ENCODE data around the gene NEK11.
A peak's percentile ranks its signal among the peaks of the same experiment; 100 is the strongest.

The NEK11 gene

GRCh38 chr3:131147534-131147933, 120.9 kb downstream of the NEK11 start:
- no peak for DNase-seq

DNA sequence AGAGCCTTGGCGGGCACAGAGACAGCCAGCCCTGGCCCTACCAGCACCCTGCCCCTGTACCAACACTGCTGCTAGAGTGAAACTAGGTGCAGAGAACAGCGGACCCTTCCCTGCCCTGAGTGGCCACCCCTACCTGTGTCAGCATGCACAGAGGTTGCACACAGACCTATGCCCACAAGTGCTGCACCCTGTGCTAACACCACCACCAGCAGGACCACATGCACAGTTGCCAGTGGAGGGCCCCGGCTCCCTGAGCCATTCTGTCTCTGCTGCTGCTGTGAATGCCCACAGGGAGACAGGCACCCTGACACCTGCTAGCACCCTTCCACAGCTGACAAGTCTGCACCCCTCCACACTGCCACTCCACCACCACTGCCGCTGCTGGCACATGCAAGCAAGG, 131.8 kb downstream of the NEK11 start:
- no peak for DNase-seq

DNA sequence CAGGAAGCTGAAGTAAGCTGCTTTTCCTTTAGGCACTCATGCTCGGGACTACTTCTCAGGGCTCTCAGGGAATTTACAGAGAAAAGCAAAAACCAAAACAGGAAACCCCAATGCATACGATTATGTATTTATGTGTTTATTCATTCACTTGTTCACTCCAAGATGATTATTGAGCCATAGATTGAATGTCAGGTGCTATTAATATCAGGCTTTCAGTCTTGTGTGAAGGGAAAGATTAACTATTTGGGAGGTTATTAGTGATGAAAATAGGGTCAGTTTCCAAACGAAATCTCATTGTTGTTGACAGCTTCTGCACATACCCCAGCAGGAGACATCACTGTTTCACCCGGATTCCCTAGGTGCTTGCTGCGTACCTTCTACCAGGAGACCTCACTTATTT, 135.8 kb downstream of the NEK11 start:
- DNase-seq = no peak

- no peak for DNase-seq
Observed at GRCh38 chr3:131167867-131168266, 141.2 kb downstream of the NEK11 start.

DNA sequence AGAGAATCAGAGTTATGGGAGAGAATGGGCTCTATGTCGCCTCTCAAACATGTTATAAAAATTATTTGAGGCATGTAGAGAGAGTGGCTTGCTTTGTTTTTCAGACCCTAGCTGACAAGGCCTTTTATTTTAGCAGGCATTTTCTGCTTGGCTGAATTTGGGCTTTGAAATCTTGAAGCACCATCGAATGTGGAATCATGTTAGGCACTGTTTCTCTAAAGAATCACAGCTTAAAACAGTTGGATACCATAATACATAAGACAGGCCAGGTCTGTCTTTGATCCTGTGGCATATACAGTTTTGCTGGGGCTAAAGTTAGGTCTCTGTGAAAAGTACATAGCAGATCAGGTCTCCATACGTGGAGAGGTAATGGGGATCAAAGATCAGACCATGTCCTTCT, 142.7 kb downstream of the NEK11 start:
- no peak for DNase-seq

- no peak for DNase-seq
Observed at GRCh38 chr3:131172502-131173200, 146.0 kb downstream of the NEK11 start.

DNA sequence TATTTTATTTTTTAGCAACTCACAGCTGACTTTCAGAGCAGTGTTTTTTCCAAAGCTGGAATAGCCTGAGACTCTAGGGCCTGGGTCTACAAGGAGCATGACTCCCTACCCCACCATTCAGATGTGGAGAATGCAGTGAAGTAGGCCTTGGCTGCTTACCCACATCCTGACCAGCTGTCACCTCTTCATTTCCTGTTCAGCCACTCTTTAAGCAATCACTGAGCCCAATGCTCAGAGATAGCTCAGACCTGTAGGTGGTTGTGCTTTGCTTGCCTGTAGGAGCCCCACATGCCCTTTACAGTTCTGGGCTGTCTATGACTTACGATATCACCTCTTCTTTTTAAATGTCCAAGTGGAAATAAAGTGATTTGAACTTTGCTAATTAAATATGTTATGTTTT, 148.1 kb downstream of the NEK11 start:
- peak in 2 of 6 experiments; percentile 7 to 9 for DNase-seq

- DNase-seq = no peak
Observed at GRCh38 chr3:131178710-131179375, 152.2 kb downstream of the NEK11 start.

GRCh38 chr3:131192701-131193100, 166.0 kb downstream of the NEK11 start:
- no peak for DNase-seq

DNA sequence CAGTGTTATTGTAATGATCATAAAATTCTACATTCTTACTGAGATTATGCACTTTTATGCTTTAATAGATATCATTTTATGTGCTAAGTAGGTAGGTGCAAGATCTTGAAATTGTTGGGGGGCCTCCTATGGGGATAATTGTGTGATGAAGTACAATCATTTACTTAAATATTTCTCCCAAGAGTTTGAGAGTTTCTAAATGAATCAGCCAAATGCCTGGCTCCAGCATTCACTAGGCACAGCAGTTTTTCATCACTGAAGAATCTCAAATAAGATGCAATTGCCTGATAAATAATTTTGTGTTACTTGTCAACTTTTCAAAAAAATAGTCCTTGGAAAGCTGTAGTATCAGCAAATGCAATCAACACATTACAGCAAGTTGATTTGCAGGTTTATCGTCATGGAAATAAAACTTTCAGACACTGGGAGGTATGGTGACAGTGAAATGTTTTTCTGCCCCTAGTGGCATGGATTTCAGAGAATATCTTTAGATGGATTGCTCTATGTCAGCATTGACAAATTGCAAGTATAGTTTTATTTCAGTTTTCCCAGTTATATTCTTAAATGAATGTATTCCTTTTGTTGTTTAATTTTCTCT, 167.1 kb downstream of the NEK11 start:
- DNase-seq = no peak

DNA sequence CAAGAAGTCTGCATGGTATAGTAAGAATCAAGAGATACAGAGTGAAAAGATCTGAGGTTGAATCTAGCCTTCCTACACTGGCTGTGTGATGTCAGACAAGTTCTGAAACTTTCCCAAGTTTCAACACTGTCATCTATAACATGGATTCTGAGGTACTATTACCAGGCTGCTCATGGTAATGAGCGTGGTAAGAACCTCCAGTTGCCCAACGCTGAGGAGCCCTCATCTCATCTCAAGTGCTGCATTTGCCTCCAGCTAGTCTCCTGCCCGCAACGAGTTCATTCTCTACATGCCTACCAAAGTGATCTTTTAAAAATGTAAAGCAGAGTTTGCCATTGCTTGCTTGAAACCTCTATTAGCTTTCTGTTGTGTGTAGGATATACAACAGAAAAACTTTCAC, 168.1 kb downstream of the NEK11 start:
- no peak for DNase-seq

- no peak for DNase-seq
Observed at GRCh38 chr3:131200636-131201199, 174.0 kb downstream of the NEK11 start.

DNA sequence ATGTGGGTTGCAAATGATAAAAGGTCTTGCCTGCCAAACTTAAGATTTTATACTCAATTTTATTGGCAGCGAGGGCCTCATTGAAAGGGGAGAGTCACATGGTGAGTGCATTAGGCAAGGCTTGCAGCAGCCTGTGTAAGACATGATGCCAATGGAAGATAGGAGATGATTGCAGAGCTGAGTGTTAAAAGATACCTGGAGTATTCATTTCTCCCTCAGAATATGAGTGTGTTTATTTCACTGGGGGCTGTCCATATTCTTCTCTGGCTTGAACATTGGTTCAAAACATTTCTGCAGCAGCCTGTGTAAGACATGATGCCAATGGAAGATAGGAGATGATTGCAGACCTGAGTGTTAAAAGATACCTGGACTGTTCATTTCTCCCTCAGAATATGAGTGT, 189.7 kb downstream of the NEK11 start:
- DNase-seq = no peak

- DNase-seq = no peak
Observed at GRCh38 chr3:131216801-131217200, 190.1 kb downstream of the NEK11 start.

GRCh38 chr3:131217296-131217741, 190.6 kb downstream of the NEK11 start:
- DNase-seq = no peak

DNA sequence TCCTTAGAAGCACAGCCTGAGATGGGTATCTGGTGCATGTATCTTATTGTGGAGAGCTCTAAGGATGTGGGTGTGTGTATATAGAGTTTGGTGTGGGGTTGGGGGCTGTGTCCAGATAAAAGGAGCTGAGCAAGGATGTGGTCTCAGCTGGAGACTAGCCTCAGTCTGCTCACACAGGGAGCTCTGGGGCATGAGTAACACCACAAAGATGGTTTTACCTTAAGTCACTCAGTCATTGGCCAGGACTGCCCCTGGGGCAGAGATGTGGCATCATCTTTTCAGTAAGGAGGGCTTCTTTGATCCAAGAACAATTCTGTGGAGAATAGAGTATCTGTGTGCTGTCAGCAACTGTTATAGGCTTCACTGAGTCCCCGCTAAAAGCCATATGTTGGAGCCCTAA, 191.5 kb downstream of the NEK11 start:
- DNase-seq = no peak

DNA sequence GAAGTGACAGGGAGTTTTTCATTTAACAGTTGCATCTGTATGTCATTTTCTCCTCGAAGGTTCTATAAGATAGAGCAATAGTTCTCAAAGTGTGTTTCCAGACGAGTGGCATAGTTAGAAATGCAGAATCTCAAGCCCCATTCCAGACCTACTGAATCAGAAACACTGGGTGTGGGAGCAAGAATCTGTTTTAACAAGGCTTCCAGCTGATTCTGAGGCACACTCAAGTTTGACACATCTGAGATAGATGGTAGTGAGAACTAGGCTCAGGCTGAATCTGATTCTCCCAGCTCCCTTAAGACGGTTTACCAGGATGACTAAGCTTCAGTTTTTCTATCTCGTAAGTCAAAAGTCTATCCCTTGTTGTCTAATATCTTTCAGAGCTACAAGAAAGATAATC, 195.1 kb downstream of the NEK11 start:
- DNase-seq = no peak

DNA sequence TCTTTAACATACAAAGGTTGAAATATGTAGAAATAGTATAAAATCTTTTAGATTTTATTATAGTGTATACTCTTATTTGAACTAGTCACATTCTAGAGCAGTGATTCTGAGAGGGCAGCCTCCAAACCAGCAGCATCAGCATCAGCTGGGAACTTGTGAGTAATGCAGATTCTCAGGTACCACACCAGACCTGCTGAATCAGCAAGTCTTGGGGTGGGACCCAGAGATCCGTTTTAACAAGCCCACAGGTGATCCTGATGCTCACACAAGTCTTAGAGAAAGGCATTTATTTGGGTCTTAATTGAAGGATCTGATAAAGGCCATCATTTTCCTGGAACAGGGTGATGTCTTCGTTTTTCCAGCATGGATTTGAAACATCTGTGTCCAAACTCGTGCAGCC, 195.9 kb downstream of the NEK11 start:
- DNase-seq = no peak

DNA sequence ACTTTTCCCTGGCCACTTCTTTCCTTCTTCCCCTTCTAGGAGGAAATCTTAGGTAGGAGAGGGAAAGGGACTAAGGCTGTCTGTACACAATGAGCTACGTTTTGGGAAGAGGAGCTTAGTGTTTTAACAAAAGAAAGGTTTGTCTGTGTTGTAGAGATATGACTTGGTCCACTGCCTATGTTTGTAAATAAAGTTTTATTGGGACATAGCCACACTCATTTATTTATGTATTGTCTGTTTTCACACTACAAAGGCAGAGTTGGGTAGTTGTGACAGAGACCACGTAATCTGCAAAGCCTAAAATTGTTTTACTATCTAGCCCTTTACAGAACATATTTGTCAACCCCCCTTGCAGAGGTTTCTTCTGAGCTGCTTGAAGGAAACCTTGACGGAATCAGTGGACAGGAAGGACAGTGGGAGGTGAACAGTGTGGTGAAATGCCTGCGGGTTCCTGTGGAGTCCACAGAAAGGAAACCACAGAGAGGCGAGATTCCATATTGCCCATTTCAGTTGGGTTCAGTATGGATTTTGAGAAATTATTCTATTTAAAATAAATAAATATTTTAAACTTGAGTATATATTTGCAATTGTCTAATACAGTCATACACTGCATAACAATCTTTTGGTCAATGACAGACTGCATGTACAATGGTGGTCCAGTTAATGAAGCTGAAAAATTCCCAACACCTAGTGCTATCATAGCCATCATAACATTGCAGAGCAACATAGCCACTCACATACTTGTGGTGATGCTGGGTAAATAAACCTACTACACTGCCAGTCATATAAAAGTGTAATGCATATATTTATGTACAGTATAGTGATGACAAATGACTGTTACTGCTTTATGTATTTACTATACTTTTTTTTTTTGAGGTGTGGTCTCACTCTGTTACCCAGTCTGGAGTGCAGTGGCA, 197.0 kb downstream of the NEK11 start:
- DNase-seq = no peak

DNA sequence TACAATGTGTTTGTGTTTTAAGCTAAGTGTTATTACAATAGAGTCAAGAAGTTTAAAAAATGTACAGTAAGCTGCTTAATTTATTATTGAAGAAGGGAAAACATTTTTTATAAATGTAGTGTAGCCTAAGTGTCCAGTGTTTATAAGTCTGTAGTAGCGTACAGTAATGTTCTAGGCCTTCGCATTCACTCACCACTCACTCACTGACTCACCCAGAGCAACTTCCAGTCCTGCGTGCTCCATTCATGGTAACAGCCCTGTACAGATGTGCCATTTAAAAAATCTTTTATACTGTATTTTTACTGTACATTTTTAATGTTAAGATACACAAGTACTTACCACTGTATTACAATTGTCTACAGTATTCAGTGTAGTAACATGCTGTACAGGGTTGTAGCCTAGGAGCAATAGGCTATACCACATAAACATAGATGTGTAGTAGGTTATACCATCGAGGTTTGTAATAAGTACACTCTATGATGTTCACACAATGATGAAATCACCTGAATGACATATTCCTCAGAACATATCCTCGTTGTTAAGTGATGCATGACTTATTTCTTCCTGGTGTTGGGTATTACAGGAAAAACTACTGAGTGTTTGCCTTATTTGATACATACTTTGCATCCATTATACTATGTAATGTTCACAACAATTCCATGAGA, 198.3 kb downstream of the NEK11 start:
- no peak for DNase-seq

- no peak for DNase-seq
Observed at GRCh38 chr3:131228522-131228921, 201.8 kb downstream of the NEK11 start.

- DNase-seq = no peak
Observed at GRCh38 chr3:131231710-131232389, 205.2 kb downstream of the NEK11 start.
